Measurements from ENCODE around the gene CAMSAP1. TPM values are rescaled to one million over a fixed set of nuclear protein-coding genes. Genes with fewer than 3 reads are reported as not detected.

Gene CAMSAP1
- total RNA-seq, 2 experiments from 2014 or later: 20.2 to 27.0 TPM

DNA sequence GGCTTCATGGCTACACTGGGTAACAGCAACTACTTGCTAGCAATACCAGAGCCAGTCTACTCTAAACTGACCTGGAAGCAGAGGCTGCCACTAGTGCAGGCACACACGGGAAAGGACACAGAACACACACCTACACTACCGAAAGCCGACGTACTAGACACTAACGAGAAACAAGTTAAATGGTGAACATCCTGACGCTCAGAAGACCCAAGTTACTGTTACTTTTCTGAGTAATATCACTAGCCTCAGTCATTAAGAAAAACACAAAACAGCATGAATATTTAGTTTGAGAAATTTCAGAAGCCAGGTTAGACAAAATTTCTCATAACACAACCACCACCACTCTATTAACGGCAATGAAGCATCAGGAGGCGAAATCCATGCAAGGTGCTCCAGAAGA, 44.5 kb downstream of the CAMSAP1 start:
- ATAC-seq (no peak), DNase-seq (no peak)
- TF ChIP-seq, protein P1, sequence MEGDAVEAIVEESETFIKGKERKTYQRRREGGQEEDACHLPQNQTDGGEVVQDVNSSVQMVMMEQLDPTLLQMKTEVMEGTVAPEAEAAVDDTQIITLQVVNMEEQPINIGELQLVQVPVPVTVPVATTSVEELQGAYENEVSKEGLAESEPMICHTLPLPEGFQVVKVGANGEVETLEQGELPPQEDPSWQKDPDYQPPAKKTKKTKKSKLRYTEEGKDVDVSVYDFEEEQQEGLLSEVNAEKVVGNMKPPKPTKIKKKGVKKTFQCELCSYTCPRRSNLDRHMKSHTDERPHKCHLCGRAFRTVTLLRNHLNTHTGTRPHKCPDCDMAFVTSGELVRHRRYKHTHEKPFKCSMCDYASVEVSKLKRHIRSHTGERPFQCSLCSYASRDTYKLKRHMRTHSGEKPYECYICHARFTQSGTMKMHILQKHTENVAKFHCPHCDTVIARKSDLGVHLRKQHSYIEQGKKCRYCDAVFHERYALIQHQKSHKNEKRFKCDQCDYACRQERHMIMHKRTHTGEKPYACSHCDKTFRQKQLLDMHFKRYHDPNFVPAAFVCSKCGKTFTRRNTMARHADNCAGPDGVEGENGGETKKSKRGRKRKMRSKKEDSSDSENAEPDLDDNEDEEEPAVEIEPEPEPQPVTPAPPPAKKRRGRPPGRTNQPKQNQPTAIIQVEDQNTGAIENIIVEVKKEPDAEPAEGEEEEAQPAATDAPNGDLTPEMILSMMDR (IDR thresholded peaks at IDR 0.05): no peak
- ChIA-PET POLR2A (no interaction called here), CTCF (interaction anchor here (1.5 to 2.0 kb wide), 4 partner anchors 8 to 261 kb away, joined by 4 to 12 read pairs (median 5); no protein-coding TSS in a partner anchor)
- intact Hi-C loops (cut with micrococcal nuclease): no loop called here
- Mint-ChIP-seq H3K4me3 (no peak overlapping the region), H3K9me3 (no peaks in the 10 kb centered on the region), H3K27ac (no peak overlapping the region), H3K27me3 (no peaks in the 10 kb centered on the region), H3K36me3 (ENCODE audit: low read depth) (peaks cover 18% of the 10 kb centered on the region), H3K4me1 (ENCODE audit: low read depth) (peaks cover 11% of the 10 kb centered on the region)

DNA sequence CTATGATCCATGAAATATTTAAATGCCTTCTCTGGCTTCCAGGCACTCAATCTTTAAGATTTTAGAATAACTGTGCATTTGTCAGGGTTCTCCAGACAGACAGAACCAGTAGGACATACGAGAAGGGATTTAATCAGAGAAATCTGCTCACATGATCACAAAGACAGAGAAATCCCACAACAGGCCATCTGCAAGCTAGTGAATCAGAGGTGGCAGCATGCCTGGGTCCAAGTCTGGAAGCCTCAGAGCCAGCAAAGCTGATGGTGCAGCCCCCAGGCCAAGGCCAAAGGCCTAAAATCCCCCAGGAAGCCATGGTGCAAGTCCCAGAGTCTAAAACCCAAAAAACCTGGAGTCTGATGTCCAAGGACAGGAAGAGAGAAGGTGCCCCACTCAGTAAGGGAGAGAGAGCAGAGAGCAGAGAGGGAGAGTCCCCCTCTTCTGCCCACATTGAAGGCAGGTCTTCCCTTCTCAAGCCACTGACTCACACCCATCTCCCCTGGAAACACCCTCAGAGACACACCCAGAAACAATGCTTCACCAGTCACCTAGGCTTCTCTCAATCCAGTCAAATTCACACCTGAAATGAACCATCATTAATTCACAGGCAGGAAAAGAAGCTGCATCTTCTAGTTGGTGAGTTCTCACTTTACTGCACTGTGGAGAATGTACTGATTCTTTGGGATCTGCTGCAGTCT, 48.7 kb downstream of the CAMSAP1 start:
- Mint-ChIP-seq H3K27me3 (no peaks in the 10 kb centered on the region), H3K27ac (no peak overlapping the region), H3K9me3 (no peaks in the 10 kb centered on the region), H3K4me3 (no peak overlapping the region), H3K36me3 (ENCODE audit: low read depth) (peaks cover 21% of the 10 kb centered on the region), H3K4me1 (ENCODE audit: low read depth) (peaks cover 3% of the 10 kb centered on the region)
- intact Hi-C loops (cut with micrococcal nuclease): no loop called here
- DNase-seq (peak; percentile 8), ATAC-seq (peak; percentile 82)
- ChIA-PET CTCF (no interaction called here), POLR2A (no interaction called here)
- TF ChIP-seq, protein P1 (IDR thresholded peaks at IDR 0.05): no peak

DNA sequence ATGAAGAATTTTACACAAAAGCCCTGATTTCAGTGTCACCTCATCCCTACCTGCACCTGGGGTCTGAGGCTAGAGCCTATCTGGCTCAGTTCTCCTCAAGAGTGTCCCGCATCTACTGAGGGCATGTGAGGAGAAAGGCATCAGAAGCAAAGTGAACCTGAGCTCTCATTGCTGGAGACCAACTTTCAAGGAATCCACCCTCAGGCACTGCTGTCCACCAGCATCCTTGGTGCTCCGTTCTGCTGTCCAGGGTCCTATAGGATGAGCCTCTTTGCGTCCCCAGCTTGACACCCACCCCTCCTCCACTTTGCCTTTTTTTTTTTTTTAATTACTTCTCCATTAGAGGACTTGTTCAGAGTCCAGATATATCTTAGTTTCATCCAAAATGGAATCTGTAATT, 49.5 kb downstream of the CAMSAP1 start:
- POLR2A ChIA-PET: no interaction called here
- Mint-ChIP-seq H3K27ac (no peak overlapping the region), H3K27me3 (no peaks in the 10 kb centered on the region), H3K4me1 (ENCODE audit: low read depth) (peaks cover 3% of the 10 kb centered on the region), H3K36me3 (ENCODE audit: low read depth) (peaks cover 21% of the 10 kb centered on the region), H3K9me3 (no peaks in the 10 kb centered on the region), H3K4me3 (no peak overlapping the region)
- TF ChIP-seq, protein P1 (IDR thresholded peaks at IDR 0.05): no peak
- DNase-seq: no peak
- intact Hi-C loops (cut with micrococcal nuclease): no loop called here
- CTCF ChIA-PET: interaction anchor here (0.6 kb wide), 1 partner anchor 66 kb away, joined by 3 read pairs; no protein-coding TSS in a partner anchor
- no peak for ATAC-seq

DNA sequence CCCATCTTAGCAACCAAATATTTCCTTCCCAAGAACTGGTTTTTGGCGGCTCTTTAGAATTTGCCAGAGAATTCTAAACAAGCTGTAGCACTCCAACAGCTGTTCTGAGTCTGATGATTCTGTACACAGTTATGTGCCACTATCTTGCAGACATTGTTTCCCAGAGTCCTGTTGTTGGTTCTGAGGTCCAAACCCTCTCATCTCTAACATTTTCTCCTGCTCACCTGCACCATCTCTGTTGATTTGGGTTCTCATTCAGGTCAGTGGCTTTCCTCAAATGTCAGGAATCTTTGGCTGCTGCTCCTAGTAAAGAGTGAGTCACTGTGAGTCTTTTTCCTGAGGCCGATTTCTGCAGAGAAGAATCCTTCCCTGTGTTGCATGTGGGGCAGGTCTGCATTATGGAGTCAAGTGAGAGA, 50.0 kb downstream of the CAMSAP1 start:
- no peak overlapping the region for H3K4me3 Mint-ChIP-seq
- H3K27me3 Mint-ChIP-seq: no peaks in the 10 kb centered on the region
- intact Hi-C loops (cut with micrococcal nuclease): no loop called here
- H3K27ac Mint-ChIP-seq: no peak overlapping the region
- ATAC-seq: no peak
- POLR2A ChIA-PET: no interaction called here
- no peaks in the 10 kb centered on the region for H3K9me3 Mint-ChIP-seq
- no peak for DNase-seq
- TF ChIP-seq, protein P1 (IDR thresholded peaks at IDR 0.05): no peak
- CTCF ChIA-PET: interaction anchor here (0.6 kb wide), 1 partner anchor 67 kb away, joined by 3 read pairs; no protein-coding TSS in a partner anchor
- peaks cover 20% of the 10 kb centered on the region for H3K36me3 Mint-ChIP-seq (ENCODE audit: low read depth)
- peaks cover under 1% of the 10 kb centered on the region for H3K4me1 Mint-ChIP-seq (ENCODE audit: low read depth)

DNA sequence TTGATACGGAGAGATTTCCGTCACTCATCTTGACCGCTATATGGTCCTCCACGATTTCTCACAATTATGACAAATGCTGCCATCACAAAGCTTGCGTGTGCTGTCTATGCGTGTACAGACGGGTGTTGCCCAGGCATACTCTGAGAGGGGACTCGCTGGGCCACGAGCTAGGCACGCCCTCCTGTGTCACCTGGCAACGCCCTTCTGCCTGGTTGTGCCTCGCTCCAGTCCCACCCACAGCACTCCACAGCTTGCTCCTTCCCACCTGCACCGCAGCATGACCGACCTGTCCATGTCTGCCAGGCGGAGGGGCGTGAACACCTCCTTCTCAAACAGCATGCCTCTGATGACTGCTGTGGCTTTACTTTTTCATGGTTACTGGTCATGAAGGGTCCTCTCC, 55.6 kb downstream of the CAMSAP1 start:
- intact Hi-C loops (cut with micrococcal nuclease): no loop called here
- Mint-ChIP-seq H3K9me3 (no peaks in the 10 kb centered on the region), H3K4me1 (ENCODE audit: low read depth) (peaks cover 9% of the 10 kb centered on the region), H3K27ac (no peak overlapping the region), H3K4me3 (no peak overlapping the region), H3K36me3 (ENCODE audit: low read depth) (peaks cover 4% of the 10 kb centered on the region), H3K27me3 (no peaks in the 10 kb centered on the region)
- POLR2A ChIA-PET: no interaction called here
- ATAC-seq (no peak), DNase-seq (no peak)
- TF ChIP-seq, protein P1 (IDR thresholded peaks at IDR 0.05): no peak
- CTCF ChIA-PET: interaction anchor here (0.6 to 0.8 kb wide), 2 partner anchors 14 to 647 kb away, joined by 3 to 4 read pairs; no protein-coding TSS in a partner anchor

All from activated CD8-positive, alpha-beta T cell treated with anti-CD3 and anti-CD28 coated beads for 36 hours (primary cell).